Measurements from ENCODE around the gene SDC3.
"Not testable (repeated sequence)": the region's sequence is repeated elsewhere in the genome, so short reads cannot be mapped to it uniquely, and the experiment has no call there.

Gene SDC3

DNA sequence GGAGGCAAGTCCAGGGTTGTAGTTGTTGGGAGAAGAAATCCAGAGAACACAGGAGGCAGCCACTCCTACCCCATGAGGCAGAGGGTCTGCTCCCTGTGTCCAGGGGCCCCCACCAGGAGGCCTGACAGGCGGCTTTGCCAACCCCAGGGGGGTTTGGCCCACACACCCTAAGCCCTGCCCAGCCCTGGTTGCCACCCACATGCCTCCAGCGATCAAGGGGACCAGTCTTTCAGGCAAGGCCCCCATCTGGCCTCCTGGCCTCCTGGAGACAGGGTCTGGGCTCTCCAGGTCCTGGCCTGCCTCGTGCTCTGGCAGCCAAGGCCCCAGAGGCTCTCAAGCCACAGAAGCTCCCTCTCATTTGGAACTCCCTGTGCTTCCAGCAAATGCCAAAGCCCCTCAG is 38.5 kb downstream of the SDC3 start:
- no peak overlapping the region for H3K27ac ChIP-seq
- TF ChIP-seq ZFX (IDR thresholded peaks at IDR 0.05) (no peak), CTCF (conservative IDR thresholded peaks at IDR 0.05) (no peak)

DNA sequence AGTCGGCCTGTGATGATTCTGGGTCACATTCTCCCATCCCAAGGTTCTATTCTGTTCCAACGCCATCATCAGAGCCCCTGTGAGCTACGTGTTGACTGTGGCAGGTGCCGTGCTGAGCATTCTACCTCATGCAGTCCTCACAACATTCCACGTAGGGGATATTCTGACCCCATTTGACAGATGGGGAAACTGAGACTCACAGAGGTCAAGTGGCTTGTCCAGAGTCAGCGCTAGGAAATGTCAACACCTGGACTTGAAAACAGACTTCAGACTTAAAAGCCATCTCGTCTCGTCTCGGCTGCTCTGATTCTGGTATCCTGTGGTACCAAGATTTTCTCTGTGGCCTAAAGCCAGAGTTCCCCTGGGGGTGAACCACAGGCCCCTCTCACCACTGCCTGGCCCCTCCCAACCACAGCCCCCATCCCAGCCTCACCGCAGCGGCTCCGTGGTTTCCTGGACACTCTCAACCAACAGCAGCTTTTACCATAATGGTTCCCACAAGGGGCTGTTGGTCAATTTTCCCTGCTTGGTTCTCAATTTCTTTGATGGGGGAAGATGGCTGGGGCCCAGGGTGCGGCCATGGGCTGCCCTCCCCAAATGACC is 39.6 kb downstream of the SDC3 start:
- no peak overlapping the region for H3K27ac ChIP-seq
- TF ChIP-seq ZFX (IDR thresholded peaks at IDR 0.05) (no peak), CTCF (conservative IDR thresholded peaks at IDR 0.05) (no peak)

GRCh38 chr1:30868057-30868456 is 40.5 kb downstream of the SDC3 start:
- not testable (repeated sequence) for H3K27ac ChIP-seq

- no peak overlapping the region for H3K27ac ChIP-seq
- no peak for TF ChIP-seq CTCF (conservative IDR thresholded peaks at IDR 0.05)
- TF ChIP-seq ZFX (IDR thresholded peaks at IDR 0.05) = no peak
These were observed 41.0 kb downstream of the SDC3 start for GRCh38 chr1:30867537-30867936.

GRCh38 chr1:30866594-30866993 is 42.0 kb downstream of the SDC3 start:
- TF ChIP-seq CTCF (conservative IDR thresholded peaks at IDR 0.05) (no peak), ZFX (IDR thresholded peaks at IDR 0.05) (no peak)
- no peak overlapping the region for H3K27ac ChIP-seq

DNA sequence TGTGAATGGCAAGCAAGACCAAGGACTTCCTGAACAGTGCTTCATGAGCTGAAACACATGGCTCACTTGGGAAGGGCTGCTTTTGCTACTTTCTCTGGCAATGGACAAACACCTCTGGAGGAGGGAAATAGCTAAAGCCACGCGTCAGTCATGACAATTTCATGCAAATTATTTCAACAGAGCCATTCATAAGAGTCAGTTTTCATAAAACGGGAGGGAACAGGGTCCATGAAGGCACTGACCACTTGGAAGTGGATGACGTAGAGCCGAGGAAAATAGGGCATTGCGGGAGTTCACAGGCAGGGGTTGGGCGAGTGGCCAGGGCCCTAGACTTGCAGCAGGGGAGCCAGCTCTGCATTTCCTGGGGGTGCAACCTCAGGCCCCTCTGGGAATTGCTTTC is 43.9 kb downstream of the SDC3 start:
- H3K27ac ChIP-seq = no peak overlapping the region
- no peak for TF ChIP-seq ZFX (IDR thresholded peaks at IDR 0.05)
- TF ChIP-seq CTCF (conservative IDR thresholded peaks at IDR 0.05) = no peak

DNA sequence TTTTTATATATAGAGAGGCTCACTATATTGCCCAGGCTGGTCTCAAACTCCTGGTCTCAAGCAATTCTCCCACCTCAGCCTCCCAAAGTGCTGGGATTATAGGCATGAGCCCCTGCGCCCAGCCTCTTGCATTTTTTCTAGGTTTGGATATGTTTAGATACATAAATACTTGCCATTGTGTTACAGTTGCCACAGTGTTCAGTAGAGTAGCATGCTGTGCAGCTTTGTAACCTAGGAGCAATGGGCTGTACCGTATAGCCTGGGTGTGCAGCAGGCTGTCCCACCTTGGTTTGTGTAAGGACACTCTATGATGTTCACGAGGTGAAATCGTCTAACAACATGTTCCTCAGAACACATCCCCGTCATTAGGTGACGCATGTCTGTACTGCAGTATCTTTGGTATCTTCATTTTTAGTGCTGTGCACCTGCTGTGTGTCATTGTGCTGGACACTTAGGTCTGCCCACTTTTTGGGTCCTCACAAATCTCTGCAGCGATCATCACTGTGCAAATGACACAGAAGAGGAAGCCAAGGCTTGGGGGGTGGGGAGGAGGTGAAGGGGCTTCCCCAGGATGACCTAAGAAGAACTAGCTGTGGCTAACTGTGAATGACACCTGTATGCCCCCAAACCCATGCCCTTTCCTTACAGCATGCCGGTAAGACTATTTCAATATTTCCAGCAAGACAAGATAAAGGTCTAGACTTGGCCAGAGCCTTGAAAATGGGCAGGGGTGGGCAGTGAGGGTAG is 44.5 kb downstream of the SDC3 start:
- H3K27ac ChIP-seq = no peak overlapping the region
- TF ChIP-seq CTCF (conservative IDR thresholded peaks at IDR 0.05) (no peak), ZFX (IDR thresholded peaks at IDR 0.05) (no peak)

- H3K27ac ChIP-seq = no peak overlapping the region
- no peak for TF ChIP-seq ZFX (IDR thresholded peaks at IDR 0.05)
- TF ChIP-seq CTCF (conservative IDR thresholded peaks at IDR 0.05) = no peak
These were observed 48.3 kb downstream of the SDC3 start for GRCh38 chr1:30860320-30860652.
